Neural progenitor cell (in vitro differentiated cells): ENCODE measurements around the gene PLB1.

Source experiments
- CTCF ChIP-seq: fragments of 200-600 bp; sonication (generic); IDR thresholded peaks from 2 replicates; pipeline ENCODE4 v1.5.1; 2017; ENCODE audit warnings: antibody characterized with exemption, mild to moderate bottlenecking
- EZH2phosphoT487 ChIP-seq: fragments of 200-600 bp; sonication (generic); IDR thresholded peaks from 2 replicates; pipeline ENCODE4 v1.6.1; 2017; ENCODE audit warnings: antibody characterized with exemption

GRCh38 chr2:28649481-28650265 is 153.8 kb downstream of the PLB1 start:
- TF ChIP-seq CTCF (no peak), EZH2phosphoT487 (no peak)
